ENCODE measurements around the gene ASZ1. TPM values are rescaled to one million over a fixed set of nuclear protein-coding genes. Genes with fewer than 3 reads are reported as not detected.

The ASZ1 gene
- polyA plus RNA-seq, 3 donors = 0.06 TPM; not detected in 2

- no peak for DNase-seq
Measured at GRCh38 chr7:117347480-117347879, 79.8 kb downstream of the ASZ1 start.

- no peak for DNase-seq
Measured at GRCh38 chr7:117346161-117346560, 81.1 kb downstream of the ASZ1 start.

- DNase-seq = no peak
Measured at GRCh38 chr7:117338020-117338419, 89.3 kb downstream of the ASZ1 start.

GRCh38 chr7:117333168-117333567, 94.1 kb downstream of the ASZ1 start:
- no peak for DNase-seq

GRCh38 chr7:117332031-117332430, 95.3 kb downstream of the ASZ1 start:
- DNase-seq = no peak

- no peak for DNase-seq
Measured at GRCh38 chr7:117325836-117326235, 101.5 kb downstream of the ASZ1 start.

- DNase-seq = no peak
Measured at GRCh38 chr7:117324960-117325359, 102.3 kb downstream of the ASZ1 start.

GRCh38 chr7:117323851-117324711, 103.2 kb downstream of the ASZ1 start:
- no peak for DNase-seq

- no peak for DNase-seq
Measured at GRCh38 chr7:117323305-117323850, 103.9 kb downstream of the ASZ1 start.

- DNase-seq = no peak
Measured at GRCh38 chr7:117322741-117323304, 104.5 kb downstream of the ASZ1 start, which contains the start of gene WNT2. Gene WNT2, minus strand, starts transcription at chr7:117323058. Its CDS starts 69 bp downstream, at chr7:117322989.

- DNase-seq = no peak
Measured at GRCh38 chr7:117320523-117320922, 106.8 kb downstream of the ASZ1 start.

- no peak for DNase-seq
Measured at GRCh38 chr7:117319181-117319580, 108.1 kb downstream of the ASZ1 start.

- DNase-seq = no peak
Measured at GRCh38 chr7:117313582-117313981, 113.7 kb downstream of the ASZ1 start.

Other genes starting within 250 kb of the ASZ1 start
- gene WNT2, start 104.4 kb downstream of the ASZ1 start, polyA plus RNA-seq (ENCODE audit: insufficient read length in 3 of 3) = under 1 TPM; 0.42 to 0.77 (median 0.70) TPM
- gene CFTR, start 52.5 kb upstream of the ASZ1 start, polyA plus RNA-seq (ENCODE audit: insufficient read length in 3 of 3) = 10 to 100 TPM in 2 of 3 donors, 1 to 10 TPM in 1; 3.7 to 11.5 (median 11.2) TPM

All from renal pelvis (tissue), 4 donors.